Measurements from ENCODE around the gene MTARC2. TPM values are rescaled to one million over a fixed set of nuclear protein-coding genes. Genes with fewer than 3 reads are reported as not detected.

Gene MTARC2
- total and polyA plus RNA-seq, 7 donors, result 4.1 to 12.4 (median 8.8) TPM

GRCh38 chr1:220755309-220755708 is 7.2 kb downstream of the MTARC2 start:
- Histone ChIP-seq H3K27me3 (ENCODE audit: insufficient read depth in 3 of 3, low read length in 2 of 3) (no peaks in the 10 kb centered on the region), H3K4me3 (no peak overlapping the region), H3K27ac (no peak overlapping the region), H3K9me3 (no peaks in the 10 kb centered on the region), H3K4me1 (peaks cover 29% of the 10 kb centered on the region), H3K36me3 (ENCODE audit: insufficient read depth in 1 of 2, low read depth in 1 of 2) (peaks cover 11 to 34% of the 10 kb centered on the region in 2 donors)
- intact Hi-C loops (cut with DNase I), result loop anchor here in 1 of 2 donors (10.0 kb wide), 1 partner anchor 551 kb away; no protein-coding TSS in a partner anchor
- TF ChIP-seq CTCF (IDR thresholded peaks at IDR 0.05), result no peak
- DNase-seq (no peak), ATAC-seq (no peak)
- 91 to 95% (median 94%) methylated on average over 6 of the region's 6 CpGs for WGBS, 3 donors

GRCh38 chr1:220757441-220757840 is 9.3 kb downstream of the MTARC2 start:
- no peaks in the 10 kb centered on the region for H3K27me3 ChIP-seq (ENCODE audit: insufficient read depth in 3 of 3, low read length in 2 of 3)
- 83 to 94% (median 88%) methylated on average over 3 of the region's 3 CpGs for WGBS, 3 donors
- ATAC-seq, result no peak
- TF ChIP-seq CTCF (IDR thresholded peaks at IDR 0.05), result no peak
- no peak overlapping the region for H3K4me3 ChIP-seq
- no peaks in the 10 kb centered on the region for H3K9me3 ChIP-seq
- DNase-seq, result no peak
- intact Hi-C loops (cut with DNase I), result loop anchor here in 1 of 2 donors (10.0 kb wide), 1 partner anchor 553 kb away; no protein-coding TSS in a partner anchor
- H3K36me3 ChIP-seq (ENCODE audit: insufficient read depth in 1 of 2, low read depth in 1 of 2), result peaks cover 11 to 46% of the 10 kb centered on the region in 2 donors
- no peak overlapping the region for H3K27ac ChIP-seq
- H3K4me1 ChIP-seq, result peaks cover 8% of the 10 kb centered on the region

GRCh38 chr1:220759147-220759546 is 11.0 kb downstream of the MTARC2 start:
- H3K4me3 ChIP-seq, result no peak overlapping the region
- H3K36me3 ChIP-seq (ENCODE audit: insufficient read depth in 1 of 2, low read depth in 1 of 2), result peaks cover 11 to 63% of the 10 kb centered on the region in 2 donors
- TF ChIP-seq CTCF (IDR thresholded peaks at IDR 0.05), result no peak
- ATAC-seq (no peak), DNase-seq (no peak)
- intact Hi-C loops (cut with DNase I), result loop anchor here in 1 of 2 donors (10.0 kb wide), 1 partner anchor 554 kb away; no protein-coding TSS in a partner anchor
- 90 to 98% (median 95%) methylated on average over 3 of the region's 3 CpGs for WGBS, 3 donors
- H3K27ac ChIP-seq, result no peak overlapping the region
- H3K27me3 ChIP-seq (ENCODE audit: insufficient read depth in 3 of 3, low read length in 2 of 3), result no peaks in the 10 kb centered on the region
- no peaks in the 10 kb centered on the region for H3K9me3 ChIP-seq
- no peaks in the 10 kb centered on the region for H3K4me1 ChIP-seq

- DNase-seq (no peak), ATAC-seq (no peak)
- no peak overlapping the region for H3K4me3 ChIP-seq
- no peak overlapping the region for H3K27ac ChIP-seq
- intact Hi-C loops (cut with DNase I), result no loop called here
- no peaks in the 10 kb centered on the region for H3K9me3 ChIP-seq
- H3K36me3 ChIP-seq (ENCODE audit: insufficient read depth in 1 of 2, low read depth in 1 of 2), result peaks cover 4 to 59% of the 10 kb centered on the region in 2 donors
- 82 to 96% (median 96%) methylated on average over 7 of the region's 7 CpGs for WGBS, 3 donors
- no peak for TF ChIP-seq CTCF (IDR thresholded peaks at IDR 0.05)
- H3K4me1 ChIP-seq, result no peaks in the 10 kb centered on the region
- H3K27me3 ChIP-seq (ENCODE audit: insufficient read depth in 3 of 3, low read length in 2 of 3), result no peaks in the 10 kb centered on the region
Observed at GRCh38 chr1:220761688-220762427, 13.7 kb downstream of the MTARC2 start.
